ENCODE results near the gene RALGPS1. TPM values are rescaled to one million over a fixed set of nuclear protein-coding genes. Genes with fewer than 3 reads are reported as not detected.

Gene RALGPS1
- total RNA-seq, 1 donor, result 1.6 TPM

GRCh38 chr9:126902210-126902609 is 12.4 kb upstream of the RALGPS1 start:
- no peak for DNase-seq (ENCODE audit: low read depth in 2 of 3, low spot score in 2 of 3)

GRCh38 chr9:126904586-126904985 is 10.0 kb upstream of the RALGPS1 start:
- no peak for DNase-seq (ENCODE audit: low read depth in 2 of 3, low spot score in 2 of 3)

GRCh38 chr9:126906091-126906490 is 8.5 kb upstream of the RALGPS1 start:
- no peak for DNase-seq (ENCODE audit: low read depth in 2 of 3, low spot score in 2 of 3)

- DNase-seq (ENCODE audit: low read depth in 2 of 3, low spot score in 2 of 3), result no peak
Measured at GRCh38 chr9:126907058-126907457, 7.5 kb upstream of the RALGPS1 start.

- peak in 2 of 3 donors; percentile 19 to 26 for DNase-seq (ENCODE audit: low read depth in 2 of 3, low spot score in 2 of 3)
Measured at GRCh38 chr9:126915281-126915816, 767 bp downstream of the RALGPS1 start.

GRCh38 chr9:126915846-126916543 is 1.4 kb downstream of the RALGPS1 start:
- no peak for DNase-seq (ENCODE audit: low read depth in 2 of 3, low spot score in 2 of 3)

- DNase-seq (ENCODE audit: low read depth in 2 of 3, low spot score in 2 of 3), result peak in 1 of 3 donors; percentile 13
Measured at GRCh38 chr9:126916909-126917308, 2.3 kb downstream of the RALGPS1 start.

GRCh38 chr9:126919193-126919592 is 4.6 kb downstream of the RALGPS1 start:
- DNase-seq (ENCODE audit: low read depth in 2 of 3, low spot score in 2 of 3), result no peak

GRCh38 chr9:126925876-126926275 is 11.3 kb downstream of the RALGPS1 start:
- DNase-seq (ENCODE audit: low read depth in 2 of 3, low spot score in 2 of 3), result no peak

- DNase-seq (ENCODE audit: low read depth in 2 of 3, low spot score in 2 of 3), result no peak
Measured at GRCh38 chr9:126926364-126926763, 11.8 kb downstream of the RALGPS1 start.

GRCh38 chr9:126927419-126927818 is 12.8 kb downstream of the RALGPS1 start:
- DNase-seq (ENCODE audit: low read depth in 2 of 3, low spot score in 2 of 3), result no peak

GRCh38 chr9:126932871-126933321 is 18.3 kb downstream of the RALGPS1 start:
- no peak for DNase-seq (ENCODE audit: low read depth in 2 of 3, low spot score in 2 of 3)

GRCh38 chr9:126933334-126933980 is 18.9 kb downstream of the RALGPS1 start:
- no peak for DNase-seq (ENCODE audit: low read depth in 2 of 3, low spot score in 2 of 3)

GRCh38 chr9:126934441-126934840 is 19.9 kb downstream of the RALGPS1 start:
- no peak for DNase-seq (ENCODE audit: low read depth in 2 of 3, low spot score in 2 of 3)

- DNase-seq (ENCODE audit: low read depth in 2 of 3, low spot score in 2 of 3), result no peak
Measured at GRCh38 chr9:126935630-126936029, 21.0 kb downstream of the RALGPS1 start.

GRCh38 chr9:126937444-126937843 is 22.9 kb downstream of the RALGPS1 start:
- no peak for DNase-seq (ENCODE audit: low read depth in 2 of 3, low spot score in 2 of 3)

- no peak for DNase-seq (ENCODE audit: low read depth in 2 of 3, low spot score in 2 of 3)
Measured at GRCh38 chr9:126938327-126938726, 23.7 kb downstream of the RALGPS1 start.

- no peak for DNase-seq (ENCODE audit: low read depth in 2 of 3, low spot score in 2 of 3)
Measured at GRCh38 chr9:126939821-126940221, 25.2 kb downstream of the RALGPS1 start.

- DNase-seq (ENCODE audit: low read depth in 2 of 3, low spot score in 2 of 3), result no peak
Measured at GRCh38 chr9:126942399-126942798, 27.8 kb downstream of the RALGPS1 start.

- DNase-seq (ENCODE audit: low read depth in 2 of 3, low spot score in 2 of 3), result peak in 1 of 3 donors; percentile 19
Measured at GRCh38 chr9:126945682-126946081, 31.1 kb downstream of the RALGPS1 start.

- no peak for DNase-seq (ENCODE audit: low read depth in 2 of 3, low spot score in 2 of 3)
Measured at GRCh38 chr9:126947529-126947928, 32.9 kb downstream of the RALGPS1 start.

Data from hematopoietic multipotent progenitor cell (in vitro differentiated cells).